Umbilical cord (tissue), 2 donors: ENCODE measurements around the gene PTPRG. TPM values are rescaled to one million over a fixed set of nuclear protein-coding genes. Genes with fewer than 3 reads are reported as not detected.
"Not testable (repeated sequence)": the region's sequence is repeated elsewhere in the genome, so short reads cannot be mapped to it uniquely, and the experiment has no call there.

Source experiments
- DNase-seq: peaks from one replicate; pipeline ENCODE4 v3.0.0-alpha.2; 2015; ENCODE audit warnings: low spot score
- total RNA-seq: library from RNA; depleted of rRNA; stranded (reverse); fragments of >200 nt; gene quantifications from one replicate; pipeline ENCODE4 v1.2.3, GENCODE V29; 2014; ENCODE audit warnings: low replicate concordance; ENCODE audit not compliant: insufficient read depth

PTPRG gene
- 84.0 TPM for total RNA-seq

- DNase-seq = peak; percentile 96
Observed at GRCh38 chr3:61561374-61562041, at the start of gene PTPRG. Gene PTPRG, plus strand, starts transcription at chr3:61561571. Its CDS starts 717 bp downstream, at chr3:61562288.

DNA sequence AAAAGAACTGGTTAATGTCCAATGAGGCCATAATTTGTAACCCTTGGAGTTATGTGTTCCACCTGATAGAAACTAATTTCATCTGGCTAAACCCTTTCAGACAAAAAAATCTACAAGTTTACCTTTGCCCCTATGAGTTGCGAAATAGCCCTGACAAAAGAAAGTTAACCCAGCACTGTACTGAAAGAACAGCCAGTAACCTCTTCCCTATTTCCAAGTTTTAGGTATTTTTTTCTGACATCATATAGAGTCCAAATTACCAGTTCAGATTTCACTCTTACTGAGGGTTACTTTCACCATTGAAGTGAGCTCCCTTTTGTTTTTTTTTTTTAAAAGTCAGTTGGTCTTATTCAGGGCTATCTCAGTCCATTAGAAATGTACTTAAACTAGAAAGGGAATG, 42.8 kb upstream of the PTPRG start:
- no peak for DNase-seq

- DNase-seq = no peak
Observed at GRCh38 chr3:61520966-61521628, 40.3 kb upstream of the PTPRG start.

DNA sequence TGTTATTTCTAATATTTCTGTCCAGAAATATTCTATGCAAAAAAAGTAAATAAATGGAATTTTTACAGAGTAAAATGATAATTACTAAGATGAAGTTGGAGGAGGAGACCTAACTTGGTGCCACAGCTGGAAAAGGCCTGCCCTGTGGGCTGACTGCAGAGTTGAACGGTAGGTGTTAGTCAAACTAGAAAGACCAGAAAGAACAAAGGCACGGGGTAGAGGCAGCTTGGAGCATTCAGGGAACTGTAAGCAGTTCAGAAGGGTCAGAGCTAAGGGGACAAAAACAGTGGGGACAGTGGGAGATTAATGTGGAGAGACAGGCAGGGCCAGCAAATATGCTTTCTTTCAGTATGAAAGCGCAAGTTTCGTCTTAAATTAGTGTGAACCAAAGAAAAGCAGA, 39.3 kb upstream of the PTPRG start:
- DNase-seq = no peak

GRCh38 chr3:61522626-61523025, 38.7 kb upstream of the PTPRG start:
- DNase-seq = no peak

DNA sequence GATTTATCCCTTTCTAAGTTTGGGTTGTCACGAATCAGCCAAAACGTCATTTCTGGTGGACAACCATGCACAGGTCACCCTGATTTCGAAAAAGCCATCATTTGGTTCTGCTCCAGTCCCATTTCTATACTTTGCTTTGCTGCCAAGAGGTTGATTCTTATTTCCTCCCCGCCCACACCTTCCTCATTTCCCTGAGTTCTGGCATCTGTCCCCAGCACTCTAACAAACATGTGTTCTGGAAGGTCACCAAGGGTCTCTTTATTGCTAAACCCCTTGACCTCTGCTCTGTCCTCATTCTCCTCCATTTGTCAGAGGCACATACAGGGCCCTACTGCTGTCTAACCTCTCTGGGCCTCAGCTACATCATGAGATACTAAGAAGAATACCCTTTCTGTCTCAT, 36.4 kb upstream of the PTPRG start:
- DNase-seq = no peak

GRCh38 chr3:61526308-61526707, 35.1 kb upstream of the PTPRG start:
- no peak for DNase-seq

GRCh38 chr3:61527011-61527410, 34.4 kb upstream of the PTPRG start:
- DNase-seq = no peak

DNA sequence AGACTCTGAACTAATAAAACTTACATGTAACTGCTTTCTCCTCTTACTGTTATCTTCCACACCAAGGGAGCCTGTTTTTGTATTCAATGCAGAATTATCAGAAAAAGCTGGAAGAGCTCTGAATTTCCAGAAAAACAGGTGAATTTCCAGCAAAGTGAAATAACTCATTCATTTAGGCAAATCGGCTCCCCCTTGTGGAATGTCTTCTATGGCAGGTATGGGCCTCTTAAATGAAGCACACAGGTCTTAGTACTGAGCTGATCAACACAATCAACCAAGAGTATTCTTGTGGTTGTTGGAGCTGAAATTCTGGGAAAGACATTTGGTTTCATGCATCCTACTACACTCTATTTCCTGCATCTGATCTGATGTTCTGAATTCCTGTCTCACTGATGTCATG, 31.0 kb upstream of the PTPRG start:
- DNase-seq = peak; percentile 37

GRCh38 chr3:61531528-61531927, 29.8 kb upstream of the PTPRG start:
- no peak for DNase-seq

- no peak for DNase-seq
Observed at GRCh38 chr3:61532739-61533500, 28.5 kb upstream of the PTPRG start.

DNA sequence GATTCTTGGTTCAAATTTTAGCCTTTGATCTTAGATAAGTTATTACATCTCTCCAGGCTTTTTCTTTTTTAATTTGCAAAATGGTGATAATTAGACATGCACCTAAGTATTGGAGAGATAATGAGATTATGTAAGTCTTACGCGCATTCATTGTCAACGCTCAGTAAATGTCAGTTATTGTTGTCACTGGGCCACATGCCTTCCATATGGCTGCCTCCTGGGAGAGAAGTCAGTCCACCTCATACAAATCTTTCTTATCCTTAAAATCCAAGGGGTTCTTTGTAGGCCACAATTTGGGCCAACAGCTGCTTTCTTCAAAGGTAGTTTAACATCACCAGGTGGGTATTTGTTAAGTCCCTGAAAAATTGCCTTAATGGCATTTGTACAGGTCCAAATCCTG, 25.5 kb upstream of the PTPRG start:
- no peak for DNase-seq

GRCh38 chr3:61537366-61537765, 24.0 kb upstream of the PTPRG start:
- DNase-seq = peak; percentile 51

DNA sequence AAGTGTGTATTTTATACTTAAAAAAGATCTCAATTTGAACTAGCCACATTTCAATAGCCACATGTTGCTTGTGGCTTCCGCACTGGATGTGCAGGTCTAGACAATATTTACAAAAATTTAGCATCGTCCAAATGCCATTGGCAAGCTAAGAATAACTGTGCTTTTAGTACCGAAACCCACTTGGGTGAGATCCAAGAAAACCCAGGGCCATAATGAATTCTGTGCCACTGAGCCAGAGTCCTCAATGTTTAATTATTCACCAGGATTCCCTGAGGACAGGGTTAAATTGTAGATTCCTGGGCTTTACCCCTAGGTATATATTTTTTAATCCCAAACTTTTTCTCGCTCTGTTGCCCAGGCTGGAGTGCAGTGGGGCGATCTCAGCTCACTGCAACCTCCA, 22.9 kb upstream of the PTPRG start:
- DNase-seq = no peak

GRCh38 chr3:61541694-61542093, 19.7 kb upstream of the PTPRG start:
- DNase-seq = no peak

GRCh38 chr3:61545716-61546115, 15.7 kb upstream of the PTPRG start:
- no peak for DNase-seq

GRCh38 chr3:61547625-61548024, 13.7 kb upstream of the PTPRG start:
- no peak for DNase-seq

DNA sequence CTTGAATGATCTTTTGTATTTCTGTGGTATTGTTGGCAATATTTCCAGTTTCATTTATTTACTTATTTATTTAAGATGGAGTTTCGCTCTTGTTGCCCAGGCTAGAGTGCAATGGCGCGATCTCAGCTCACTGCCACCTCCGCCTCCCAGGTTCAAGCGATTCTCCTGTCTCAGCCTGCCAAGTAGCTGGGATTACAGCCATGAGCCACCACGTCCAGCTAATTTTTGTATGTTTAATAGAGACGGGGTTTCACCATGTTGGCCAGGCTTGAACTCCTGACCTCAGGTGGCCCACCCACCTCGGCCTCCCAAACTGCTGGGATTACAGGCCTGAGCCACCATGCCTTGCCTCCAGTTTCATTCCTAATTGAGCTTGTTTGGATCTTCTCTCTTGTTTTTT, 8.7 kb upstream of the PTPRG start:
- not testable (repeated sequence) for DNase-seq

GRCh38 chr3:61559136-61559731, 2.1 kb upstream of the PTPRG start:
- DNase-seq = peak; percentile 43

- peak; percentile 87 for DNase-seq
Observed at GRCh38 chr3:61560517-61561373, 626 bp upstream of the PTPRG start.

DNA sequence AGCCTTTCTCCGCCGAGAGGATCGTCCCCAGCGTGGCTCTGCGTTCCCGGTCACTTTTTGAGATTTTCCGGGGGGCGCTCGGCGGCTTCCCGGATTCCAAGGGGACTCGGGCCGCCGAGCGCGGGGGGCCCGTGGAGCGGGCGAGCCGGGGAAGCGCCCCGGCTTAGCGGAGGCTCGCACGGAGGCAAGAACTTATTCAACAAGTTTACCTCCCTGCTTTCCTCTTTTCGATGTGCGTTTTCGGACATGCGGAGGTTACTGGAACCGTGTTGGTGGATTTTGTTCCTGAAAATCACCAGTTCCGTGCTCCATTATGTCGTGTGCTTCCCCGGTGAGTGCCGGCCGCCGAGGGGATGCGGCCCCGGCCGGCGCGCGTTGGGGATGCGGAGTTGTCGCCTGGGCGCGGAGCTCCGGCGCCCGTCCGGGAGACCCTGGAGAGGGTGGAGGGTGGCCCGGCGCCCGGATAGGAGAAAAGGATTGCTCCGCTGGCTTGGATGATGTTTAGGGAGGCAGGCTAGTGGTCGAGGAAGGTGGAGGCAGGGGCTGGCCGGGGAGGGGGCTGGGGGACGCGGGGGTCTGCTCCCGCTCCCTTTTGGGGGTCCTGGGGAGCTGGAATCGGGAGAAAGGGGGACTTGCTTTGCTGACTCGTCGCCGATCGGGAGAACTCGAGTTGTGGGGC, 810 bp downstream of the PTPRG start:
- DNase-seq = no peak
